Mesenchymal stem cell (in vitro differentiated cells and primary cell): ENCODE results near the gene RAB7A.

Experiments
- DNase-seq: peaks from one replicate; pipeline ENCODE4 v3.0.0-alpha.2; 2013
- H2AFZ ChIP-seq: one replicate; pipeline ENCODE4 v1.6.1; 2013; ENCODE audit warnings: low read depth, mild to moderate bottlenecking, control low read depth, inconsistent platforms, low read length, moderate library complexity
- H2AK5ac ChIP-seq: 2 replicates; pipeline ENCODE4 v1.6.1; 2013; ENCODE audit warnings: low read length, moderate library complexity, mild to moderate bottlenecking, inconsistent platforms; ENCODE audit not compliant: severe bottlenecking
- H2BK120ac ChIP-seq: one replicate; pipeline ENCODE4 v1.6.1; 2013; ENCODE audit warnings: low read depth, mild to moderate bottlenecking, inconsistent platforms, low read length, moderate library complexity
- H2BK12ac ChIP-seq, 2 experiments: one replicate each; pipeline ENCODE4 v1.6.1; 2013; ENCODE audit warnings: inconsistent platforms in 2 of 2, low read length in 2 of 2, mild to moderate bottlenecking in 2 of 2, moderate library complexity in 2 of 2, control low read depth in 1 of 2
- H2BK15ac ChIP-seq: one replicate; pipeline ENCODE4 v1.6.1; 2013; ENCODE audit warnings: mild to moderate bottlenecking, low read depth, inconsistent platforms; ENCODE audit not compliant: poor library complexity, severe bottlenecking
- H2BK5ac ChIP-seq: 2 replicates; pipeline ENCODE4 v1.6.1; 2013; ENCODE audit warnings: low read depth, mild to moderate bottlenecking, low read length, control low read depth, inconsistent platforms; ENCODE audit not compliant: poor library complexity, severe bottlenecking
- H3K14ac ChIP-seq, 2 experiments: one replicate each; pipeline ENCODE4 v1.6.1; 2013; ENCODE audit warnings: inconsistent platforms in 2 of 2, low read length in 2 of 2, control low read depth in 1 of 2, mild to moderate bottlenecking in 1 of 2, moderate library complexity in 1 of 2
- H3K18ac ChIP-seq, 2 experiments: one replicate each; pipeline ENCODE4 v1.6.1; 2013; ENCODE audit warnings: inconsistent platforms in 2 of 2, low read length in 2 of 2, control low read depth in 1 of 2, low read depth in 1 of 2, mild to moderate bottlenecking in 1 of 2
- H3K23ac ChIP-seq, 2 experiments: one replicate each; pipeline ENCODE4 v1.6.1; 2013; ENCODE audit warnings: inconsistent platforms in 2 of 2, low read length in 2 of 2, mild to moderate bottlenecking in 2 of 2, moderate library complexity in 2 of 2, control low read depth in 1 of 2
- H3K27ac ChIP-seq: 2 replicates; pipeline ENCODE4 v1.5.1; 2013; ENCODE audit warnings: mild to moderate bottlenecking, moderate library complexity, low read length, control low read depth, inconsistent platforms; ENCODE audit not compliant: poor library complexity, severe bottlenecking
- H3K27me3 ChIP-seq, 2 experiments: 2 replicates each; pipeline versions ENCODE4 v1.6.1 to v1.7.0; 2013; ENCODE audit warnings: low read length in 2 of 2, mild to moderate bottlenecking in 2 of 2, moderate library complexity in 2 of 2, control low read depth in 1 of 2, inconsistent platforms in 1 of 2; ENCODE audit not compliant: control insufficient read depth in 1 of 2, insufficient read depth in 1 of 2
- H3K36me3 ChIP-seq, 2 experiments: 2 replicates each; pipeline versions ENCODE4 v1.6.1 to v1.7.0; 2013; ENCODE audit warnings: low read length in 2 of 2, control low read depth in 1 of 2, inconsistent platforms in 1 of 2, low read depth in 1 of 2, mild to moderate bottlenecking in 1 of 2; ENCODE audit not compliant: insufficient read depth in 2 of 2, control insufficient read depth in 1 of 2
- H3K4ac ChIP-seq, 2 experiments: one replicate each; pipeline ENCODE4 v1.6.1; 2013; ENCODE audit warnings: inconsistent platforms in 2 of 2, low read length in 2 of 2, mild to moderate bottlenecking in 2 of 2, moderate library complexity in 2 of 2, control low read depth in 1 of 2, low read depth in 1 of 2
- H3K4me1 ChIP-seq: 2 replicates; pipeline ENCODE4 v1.6.1; 2013; ENCODE audit warnings: low read depth, low read length, control low read depth; ENCODE audit not compliant: control insufficient read depth, insufficient read depth
- H3K4me2 ChIP-seq: 2 replicates; pipeline ENCODE4 v1.6.1; 2013; ENCODE audit warnings: low read length, mild to moderate bottlenecking, inconsistent platforms; ENCODE audit not compliant: poor library complexity, severe bottlenecking
- H3K4me3 ChIP-seq, 2 experiments: 2 replicates each; pipeline versions ENCODE4 v1.5.1 to v1.7.0; 2013; ENCODE audit warnings: low read length in 2 of 2, mild to moderate bottlenecking in 2 of 2, control low read depth in 1 of 2, low read depth in 1 of 2; ENCODE audit not compliant: insufficient read depth in 1 of 2
- H3K79me1 ChIP-seq: replicated peaks from 2 replicates; pipeline ENCODE4 v1.6.1; 2013; ENCODE audit warnings: mild to moderate bottlenecking, control low read depth, low read length, inconsistent platforms; ENCODE audit not compliant: poor library complexity, severe bottlenecking
- H3K9ac ChIP-seq: 2 replicates; pipeline ENCODE4 v1.7.0; 2013; ENCODE audit warnings: mild to moderate bottlenecking, low read length, moderate library complexity
- H3K9me3 ChIP-seq: 2 replicates; pipeline ENCODE4 v1.7.0; 2013; ENCODE audit warnings: mild to moderate bottlenecking, low read length; ENCODE audit not compliant: control insufficient read depth
- H4K8ac ChIP-seq: one replicate; pipeline ENCODE4 v1.6.1; 2013; ENCODE audit warnings: inconsistent platforms, mild to moderate bottlenecking, low read length, moderate library complexity
- H4K91ac ChIP-seq: one replicate; pipeline ENCODE4 v1.6.1; 2013; ENCODE audit warnings: mild to moderate bottlenecking, low read length, inconsistent platforms
- WGBS: methylation state at CpG from one replicate; pipeline ENCODE4 v1.1.7; 2013; ENCODE audit warnings: mixed read lengths; 5-methylcytosine and 5-hydroxymethylcytosine counted together

The RAB7A gene

DNA sequence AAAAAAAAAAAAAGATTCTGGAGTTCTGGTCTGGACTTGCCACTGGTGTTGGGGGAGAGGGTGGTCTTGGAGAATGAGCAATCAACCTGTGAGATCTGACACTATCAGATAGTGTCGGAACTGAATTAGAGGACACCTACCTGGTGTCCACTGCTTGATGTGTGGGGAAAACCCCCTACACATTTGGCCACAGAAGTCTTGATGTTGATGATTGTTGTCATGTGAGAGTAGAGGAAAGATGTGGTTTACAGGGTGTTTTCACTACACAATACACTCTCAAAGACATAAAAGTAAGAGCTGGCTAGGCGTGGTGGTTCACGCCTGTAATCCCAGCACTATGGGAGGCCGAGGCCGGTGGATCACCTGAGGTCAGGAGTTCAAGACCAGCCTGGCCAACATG lies 36.9 kb upstream of the RAB7A start:
- peaks cover 4 to 14% of the 10 kb centered on the region in 2 experiments for H3K27me3 ChIP-seq
- no peaks in the 10 kb centered on the region for H3K79me1 ChIP-seq
- no peak overlapping the region for H3K4ac ChIP-seq
- H3K27ac ChIP-seq: no peak overlapping the region
- H3K36me3 ChIP-seq: no peaks in the 10 kb centered on the region
- H3K23ac ChIP-seq: no peak overlapping the region
- no peak overlapping the region for H3K14ac ChIP-seq
- H3K9me3 ChIP-seq: no peaks in the 10 kb centered on the region
- H2BK15ac ChIP-seq: no peak overlapping the region
- no peak overlapping the region for H2AK5ac ChIP-seq
- no peak overlapping the region for H2AFZ ChIP-seq
- H2BK120ac ChIP-seq: no peak overlapping the region
- H3K4me1 ChIP-seq: no peaks in the 10 kb centered on the region
- no peak overlapping the region for H4K8ac ChIP-seq
- H2BK12ac ChIP-seq: no peak overlapping the region
- H2BK5ac ChIP-seq: no peak overlapping the region
- no peak for DNase-seq
- no peak overlapping the region for H3K9ac ChIP-seq
- no peak overlapping the region for H3K4me3 ChIP-seq
- 94% methylated on average over 5 of the region's 5 CpGs for WGBS
- H3K4me2 ChIP-seq: no peak overlapping the region
- no peak overlapping the region for H4K91ac ChIP-seq
- H3K18ac ChIP-seq: no peak overlapping the region

DNA sequence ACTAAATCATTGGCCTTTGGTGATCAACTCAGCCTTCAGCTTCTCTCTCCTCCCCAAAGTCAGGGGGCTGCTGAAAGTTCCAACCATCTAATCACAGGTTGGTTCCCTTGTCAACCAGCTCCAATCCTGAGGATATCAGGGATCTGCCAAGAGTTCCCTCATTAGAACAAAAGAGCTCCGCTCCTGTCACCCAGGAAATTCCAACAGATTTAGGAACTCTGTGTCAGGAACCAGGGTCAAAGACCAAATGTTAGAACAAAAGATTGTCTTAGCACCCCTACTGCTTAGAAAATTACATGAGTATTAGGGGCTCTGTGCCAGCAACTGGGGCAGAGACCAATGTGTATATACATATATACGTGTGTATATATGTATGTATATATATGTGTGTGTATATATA lies 32.3 kb upstream of the RAB7A start:
- no peak overlapping the region for H3K4me2 ChIP-seq
- H2BK15ac ChIP-seq: no peak overlapping the region
- H2BK5ac ChIP-seq: no peak overlapping the region
- DNase-seq: no peak
- no peak overlapping the region for H4K91ac ChIP-seq
- no peak overlapping the region for H3K14ac ChIP-seq
- peaks cover 2% of the 10 kb centered on the region for H3K79me1 ChIP-seq
- H2BK12ac ChIP-seq: no peak overlapping the region
- H2AK5ac ChIP-seq: no peak overlapping the region
- no peak overlapping the region for H3K27ac ChIP-seq
- H3K4me3 ChIP-seq: no peak overlapping the region
- no peak overlapping the region for H4K8ac ChIP-seq
- H3K23ac ChIP-seq: no peak overlapping the region
- no peaks in the 10 kb centered on the region for H3K9me3 ChIP-seq
- no peak overlapping the region for H3K18ac ChIP-seq
- no peak overlapping the region for H2AFZ ChIP-seq
- 27% methylated on average over 1 of the region's 2 CpGs for WGBS
- H3K4me1 ChIP-seq: peaks cover 6% of the 10 kb centered on the region
- H3K9ac ChIP-seq: no peak overlapping the region
- H3K27me3 ChIP-seq: peaks cover 4 to 14% of the 10 kb centered on the region in 2 experiments
- no peak overlapping the region for H3K4ac ChIP-seq
- H2BK120ac ChIP-seq: no peak overlapping the region
- H3K36me3 ChIP-seq: no peaks in the 10 kb centered on the region

DNA sequence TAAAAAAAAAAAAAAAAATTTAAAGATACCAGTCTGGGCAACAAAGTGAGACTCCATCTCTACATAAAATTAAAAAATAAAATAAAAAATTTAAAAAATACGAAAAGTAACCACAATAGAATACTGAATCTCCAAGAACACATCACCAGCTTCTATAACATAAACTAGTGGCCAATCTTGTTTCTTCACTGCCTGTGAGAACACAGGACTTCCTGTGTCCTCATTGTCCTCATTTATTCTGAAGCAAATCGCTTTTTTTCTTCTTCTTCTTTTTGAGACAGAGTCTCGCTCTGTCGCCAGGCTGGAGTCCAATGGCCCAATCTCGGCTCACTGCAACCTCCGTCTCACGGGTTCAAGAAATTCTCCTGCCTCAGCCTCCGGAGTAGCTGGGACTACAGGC lies 28.6 kb upstream of the RAB7A start:
- H2BK120ac ChIP-seq: no peak overlapping the region
- H4K8ac ChIP-seq: no peak overlapping the region
- no peak overlapping the region for H3K4ac ChIP-seq
- no peak overlapping the region for H3K18ac ChIP-seq
- WGBS: 99% methylated on average over 8 of the region's 8 CpGs
- no peak overlapping the region for H3K23ac ChIP-seq
- H3K27ac ChIP-seq: no peak overlapping the region
- no peak overlapping the region for H2BK15ac ChIP-seq
- peaks cover 8 to 14% of the 10 kb centered on the region in 2 experiments for H3K27me3 ChIP-seq
- no peaks in the 10 kb centered on the region for H3K9me3 ChIP-seq
- no peak overlapping the region for H3K9ac ChIP-seq
- no peak overlapping the region for H4K91ac ChIP-seq
- no peaks in the 10 kb centered on the region for H3K36me3 ChIP-seq
- no peak overlapping the region for H2AFZ ChIP-seq
- no peak overlapping the region for H2AK5ac ChIP-seq
- H3K14ac ChIP-seq: no peak overlapping the region
- no peak overlapping the region for H2BK12ac ChIP-seq
- no peak overlapping the region for H3K4me3 ChIP-seq
- no peak for DNase-seq
- peaks cover 6% of the 10 kb centered on the region for H3K4me1 ChIP-seq
- H2BK5ac ChIP-seq: no peak overlapping the region
- no peak overlapping the region for H3K4me2 ChIP-seq
- peaks cover 2% of the 10 kb centered on the region for H3K79me1 ChIP-seq

GRCh38 chr3:128698211-128699047 lies 27.6 kb upstream of the RAB7A start:
- peak overlapping the region; percentile 74 for H3K9ac ChIP-seq
- no peak overlapping the region for H2BK15ac ChIP-seq
- H3K18ac ChIP-seq: peak overlapping the region; percentile 43 to 52
- no peaks in the 10 kb centered on the region for H3K36me3 ChIP-seq
- H4K91ac ChIP-seq: peak overlapping the region; percentile 75
- DNase-seq: peak; percentile 37
- no peak overlapping the region for H2BK5ac ChIP-seq
- H2BK120ac ChIP-seq: no peak overlapping the region
- H2AK5ac ChIP-seq: no peak overlapping the region
- H3K4ac ChIP-seq: peak overlapping the region in 1 of 2 experiments; percentile 33
- H3K4me1 ChIP-seq: peaks cover 6% of the 10 kb centered on the region
- no peaks in the 10 kb centered on the region for H3K9me3 ChIP-seq
- H3K23ac ChIP-seq: no peak overlapping the region
- 16% methylated on average over 34 of the region's 53 CpGs for WGBS
- H3K27me3 ChIP-seq: peaks cover 4 to 8% of the 10 kb centered on the region in 2 experiments
- peak overlapping the region; percentile 66 for H2AFZ ChIP-seq
- H3K27ac ChIP-seq: no peak overlapping the region
- peak overlapping the region; percentile 94 for H4K8ac ChIP-seq
- peak overlapping the region; percentile 92 for H3K4me2 ChIP-seq
- H2BK12ac ChIP-seq: no peak overlapping the region
- H3K4me3 ChIP-seq: peak overlapping the region; percentile 42 to 77
- no peak overlapping the region for H3K14ac ChIP-seq
- peaks cover 2% of the 10 kb centered on the region for H3K79me1 ChIP-seq
